ENCODE data around the gene FAM193B.

FAM193B gene

DNA sequence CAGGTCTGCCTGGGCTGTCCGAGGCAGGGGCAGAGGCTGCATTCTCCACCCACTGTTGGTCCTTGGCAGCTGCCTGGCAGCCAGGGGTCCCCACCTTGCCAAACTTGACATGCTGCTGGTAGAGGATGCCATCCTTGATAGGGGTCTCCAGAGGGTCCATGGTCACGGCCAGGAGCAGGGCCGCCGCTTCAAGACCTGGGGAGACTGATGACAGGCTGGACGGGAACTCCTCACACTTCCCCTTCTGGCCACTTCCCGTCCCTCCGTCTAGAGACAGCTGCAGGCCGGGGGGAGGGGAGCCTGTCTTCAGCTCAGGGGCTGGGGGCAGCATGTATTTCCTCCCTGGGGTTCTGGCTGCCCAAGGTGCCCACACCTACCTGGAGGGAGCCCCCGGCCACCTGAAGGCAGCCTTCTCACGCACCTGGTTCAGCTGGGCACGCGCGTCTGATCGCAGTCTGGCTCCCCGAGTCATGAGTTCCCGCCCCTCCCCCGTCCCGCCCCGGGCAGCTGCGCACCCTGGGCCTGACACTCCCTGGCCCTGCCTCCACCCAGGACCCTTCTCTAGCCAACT lies 44.9 kb downstream of the FAM193B start, which contains the start of gene DOK3:
Gene DOK3 (minus strand): TSS at position 446 of the 571 bp plus-strand sequence. CDS start 286 bp downstream, at position 160.
- no peaks in the 10 kb centered on the region for H3K27me3 ChIP-seq (ENCODE audit: control insufficient read depth, insufficient read depth, low read length)
- peak within 1 kb of the TSS; percentile 25 for H3K9ac ChIP-seq (ENCODE audit: low read length)

DNA sequence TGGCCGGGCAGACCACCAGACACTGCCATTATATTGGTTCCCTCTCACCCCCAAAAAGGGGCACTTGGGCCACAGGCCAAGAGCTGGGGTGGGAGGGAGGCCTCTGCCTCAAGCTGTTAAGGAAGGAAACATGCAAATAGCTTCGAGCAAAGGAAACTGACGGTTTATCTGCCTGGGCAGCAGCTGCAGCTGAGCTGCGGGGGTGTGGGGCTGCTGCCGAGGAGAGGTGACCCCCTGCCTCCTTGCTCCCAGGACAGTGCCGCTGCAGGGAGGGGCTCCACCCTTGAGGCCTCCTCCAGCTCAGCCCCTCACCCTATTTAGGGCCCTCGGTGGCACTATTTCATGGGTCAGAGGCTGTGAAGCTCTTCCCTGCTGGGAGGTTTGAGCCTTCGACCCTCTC lies 45.5 kb downstream of the FAM193B start:
- peaks cover 4% of the 10 kb centered on the region for H3K4me1 ChIP-seq (ENCODE audit: control insufficient read depth, insufficient read depth, low read length)
- H3K4me3 ChIP-seq (ENCODE audit: low read length): no peak overlapping the region
- H3K9ac ChIP-seq (ENCODE audit: low read length): peak overlapping the region; percentile 25
- H3K27me3 ChIP-seq (ENCODE audit: control insufficient read depth, insufficient read depth, low read length): no peaks in the 10 kb centered on the region
- H3K36me3 ChIP-seq (ENCODE audit: control insufficient read depth, insufficient read depth, low read length): no peaks in the 10 kb centered on the region
- H3K9me3 ChIP-seq (ENCODE audit: control insufficient read depth, low read length): no peaks in the 10 kb centered on the region

More for the DNA sequence above, 44.9 kb downstream of the FAM193B start, which contains the start of gene DOK3:
- H3K4me1 ChIP-seq (ENCODE audit: control insufficient read depth, insufficient read depth, low read length): peaks cover 4% of the 10 kb centered on the region
- H3K9me3 ChIP-seq (ENCODE audit: control insufficient read depth, low read length): no peaks in the 10 kb centered on the region
- H3K36me3 ChIP-seq (ENCODE audit: control insufficient read depth, insufficient read depth, low read length): no peaks in the 10 kb centered on the region
- H3K4me3 ChIP-seq (ENCODE audit: low read length): no peak within 1 kb of the TSS

DNA sequence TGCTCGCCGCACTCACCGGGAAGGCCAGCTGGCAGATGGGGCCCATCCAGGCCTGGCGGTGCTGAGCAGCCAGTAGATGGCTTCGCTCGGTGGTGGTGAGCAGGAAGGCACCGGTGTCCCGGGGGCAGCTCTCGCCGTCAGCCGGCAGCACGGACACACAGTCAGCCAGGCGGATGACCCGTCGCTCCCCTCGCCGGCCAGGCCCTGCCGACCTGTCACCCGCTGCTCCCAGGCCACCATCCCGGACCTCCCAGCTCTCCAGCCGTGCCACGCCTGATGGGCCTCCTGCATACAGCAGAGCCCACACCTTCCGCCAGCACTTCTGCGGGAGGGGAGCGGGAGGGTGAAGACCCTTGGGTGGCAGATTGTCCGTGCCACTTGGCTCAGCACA lies 46.1 kb downstream of the FAM193B start:
- no peak overlapping the region for H3K9ac ChIP-seq (ENCODE audit: low read length)

DNA sequence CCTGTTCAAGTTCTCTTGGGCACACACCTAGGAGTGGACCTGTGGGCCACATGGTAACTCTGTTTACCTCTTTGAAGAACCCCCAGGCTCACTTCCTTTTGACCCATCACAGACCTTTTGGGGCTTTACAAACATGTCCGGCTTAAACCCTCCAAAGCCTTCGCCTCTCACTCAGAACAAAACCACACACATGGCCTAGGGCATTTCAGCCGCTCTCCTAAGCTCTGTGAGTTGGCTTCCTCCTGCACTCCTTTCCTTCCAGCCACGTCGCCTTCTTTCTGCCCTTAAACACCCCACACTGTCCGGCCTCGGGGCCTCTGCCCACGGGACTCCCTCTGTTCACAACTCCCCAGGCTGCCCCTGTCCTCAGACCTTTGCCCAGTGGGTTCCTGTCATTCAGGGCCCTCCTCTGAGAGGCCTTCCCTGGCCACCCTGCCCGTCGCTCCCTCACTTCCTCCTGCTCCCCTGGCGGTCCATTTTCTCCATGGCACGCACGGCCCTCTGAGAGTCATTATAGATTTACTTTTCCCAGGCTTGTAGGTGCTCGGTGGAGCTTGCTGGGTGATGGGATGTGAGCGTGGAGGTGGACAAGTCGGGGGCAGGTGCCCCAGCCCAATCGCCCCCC lies 46.7 kb downstream of the FAM193B start:
- no peak overlapping the region for H3K4me3 ChIP-seq (ENCODE audit: low read length)
- no peaks in the 10 kb centered on the region for H3K36me3 ChIP-seq (ENCODE audit: control insufficient read depth, insufficient read depth, low read length)
- H3K4me1 ChIP-seq (ENCODE audit: control insufficient read depth, insufficient read depth, low read length): peaks cover 4% of the 10 kb centered on the region
- no peaks in the 10 kb centered on the region for H3K9me3 ChIP-seq (ENCODE audit: control insufficient read depth, low read length)
- H3K27me3 ChIP-seq (ENCODE audit: control insufficient read depth, insufficient read depth, low read length): no peaks in the 10 kb centered on the region
- H3K9ac ChIP-seq (ENCODE audit: low read length): no peak overlapping the region

More for the DNA sequence above, 46.1 kb downstream of the FAM193B start:
- no peak overlapping the region for H3K4me3 ChIP-seq (ENCODE audit: low read length)
- H3K36me3 ChIP-seq (ENCODE audit: control insufficient read depth, insufficient read depth, low read length): no peaks in the 10 kb centered on the region
- no peaks in the 10 kb centered on the region for H3K9me3 ChIP-seq (ENCODE audit: control insufficient read depth, low read length)
- no peaks in the 10 kb centered on the region for H3K27me3 ChIP-seq (ENCODE audit: control insufficient read depth, insufficient read depth, low read length)
- H3K4me1 ChIP-seq (ENCODE audit: control insufficient read depth, insufficient read depth, low read length): peaks cover 4% of the 10 kb centered on the region

DNA sequence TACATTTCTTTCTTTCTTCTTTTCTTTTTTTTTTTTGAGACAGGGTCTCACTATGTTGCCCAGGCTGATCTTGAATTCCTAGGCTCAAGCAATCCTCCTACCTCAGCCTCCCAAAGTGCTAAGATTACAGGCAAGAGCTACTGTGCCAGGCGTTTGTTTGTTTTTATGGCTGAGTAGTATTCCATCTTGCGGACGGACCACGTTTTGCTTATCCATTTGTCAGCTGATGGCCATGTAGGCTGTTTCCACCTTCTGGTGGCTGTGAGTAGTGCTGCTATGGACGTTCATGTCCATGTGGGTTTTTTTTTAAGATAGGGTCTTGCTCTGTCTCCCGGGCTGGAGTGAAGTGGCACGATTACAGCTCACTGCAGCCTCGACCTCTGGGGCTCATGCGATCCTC lies 47.2 kb downstream of the FAM193B start:
- no peaks in the 10 kb centered on the region for H3K9me3 ChIP-seq (ENCODE audit: control insufficient read depth, low read length)
- H3K27me3 ChIP-seq (ENCODE audit: control insufficient read depth, insufficient read depth, low read length): no peaks in the 10 kb centered on the region
- no peaks in the 10 kb centered on the region for H3K36me3 ChIP-seq (ENCODE audit: control insufficient read depth, insufficient read depth, low read length)
- no peak overlapping the region for H3K4me3 ChIP-seq (ENCODE audit: low read length)
- peaks cover 4% of the 10 kb centered on the region for H3K4me1 ChIP-seq (ENCODE audit: control insufficient read depth, insufficient read depth, low read length)
- H3K9ac ChIP-seq (ENCODE audit: low read length): no peak overlapping the region

DNA sequence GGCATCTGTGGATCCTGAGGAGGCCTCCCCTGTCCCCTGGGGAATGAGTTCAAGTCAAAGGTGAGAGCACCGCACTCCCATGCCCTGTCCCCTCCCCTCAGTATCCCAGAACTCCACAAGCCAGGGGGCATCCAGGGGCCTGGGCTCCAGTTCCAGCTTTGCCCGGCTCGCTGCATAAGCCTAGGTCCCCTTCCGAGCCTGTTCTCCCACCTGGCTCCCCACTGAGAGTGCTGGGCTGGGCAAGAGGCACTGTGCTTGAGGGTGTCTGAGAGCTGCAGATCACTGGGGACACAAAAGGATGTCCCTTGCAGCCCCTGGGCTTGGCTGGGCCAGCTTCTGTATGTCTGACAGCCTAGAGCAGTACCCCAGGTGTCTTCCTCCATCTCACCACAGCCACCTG lies 49.3 kb downstream of the FAM193B start:
- H3K4me1 ChIP-seq (ENCODE audit: control insufficient read depth, insufficient read depth, low read length): peaks cover 9% of the 10 kb centered on the region
- no peak overlapping the region for H3K4me3 ChIP-seq (ENCODE audit: low read length)
- H3K36me3 ChIP-seq (ENCODE audit: control insufficient read depth, insufficient read depth, low read length): no peaks in the 10 kb centered on the region
- H3K9me3 ChIP-seq (ENCODE audit: control insufficient read depth, low read length): no peaks in the 10 kb centered on the region
- no peak overlapping the region for H3K9ac ChIP-seq (ENCODE audit: low read length)
- H3K27me3 ChIP-seq (ENCODE audit: control insufficient read depth, insufficient read depth, low read length): no peaks in the 10 kb centered on the region

GRCh38 chr5:177504086-177505056 lies 50.0 kb downstream of the FAM193B start:
- H3K4me3 ChIP-seq (ENCODE audit: low read length): no peak overlapping the region
- H3K9ac ChIP-seq (ENCODE audit: low read length): no peak overlapping the region
- H3K4me1 ChIP-seq (ENCODE audit: control insufficient read depth, insufficient read depth, low read length): peaks cover 7% of the 10 kb centered on the region
- H3K36me3 ChIP-seq (ENCODE audit: control insufficient read depth, insufficient read depth, low read length): no peaks in the 10 kb centered on the region
- no peaks in the 10 kb centered on the region for H3K27me3 ChIP-seq (ENCODE audit: control insufficient read depth, insufficient read depth, low read length)
- H3K9me3 ChIP-seq (ENCODE audit: control insufficient read depth, low read length): no peaks in the 10 kb centered on the region

DNA sequence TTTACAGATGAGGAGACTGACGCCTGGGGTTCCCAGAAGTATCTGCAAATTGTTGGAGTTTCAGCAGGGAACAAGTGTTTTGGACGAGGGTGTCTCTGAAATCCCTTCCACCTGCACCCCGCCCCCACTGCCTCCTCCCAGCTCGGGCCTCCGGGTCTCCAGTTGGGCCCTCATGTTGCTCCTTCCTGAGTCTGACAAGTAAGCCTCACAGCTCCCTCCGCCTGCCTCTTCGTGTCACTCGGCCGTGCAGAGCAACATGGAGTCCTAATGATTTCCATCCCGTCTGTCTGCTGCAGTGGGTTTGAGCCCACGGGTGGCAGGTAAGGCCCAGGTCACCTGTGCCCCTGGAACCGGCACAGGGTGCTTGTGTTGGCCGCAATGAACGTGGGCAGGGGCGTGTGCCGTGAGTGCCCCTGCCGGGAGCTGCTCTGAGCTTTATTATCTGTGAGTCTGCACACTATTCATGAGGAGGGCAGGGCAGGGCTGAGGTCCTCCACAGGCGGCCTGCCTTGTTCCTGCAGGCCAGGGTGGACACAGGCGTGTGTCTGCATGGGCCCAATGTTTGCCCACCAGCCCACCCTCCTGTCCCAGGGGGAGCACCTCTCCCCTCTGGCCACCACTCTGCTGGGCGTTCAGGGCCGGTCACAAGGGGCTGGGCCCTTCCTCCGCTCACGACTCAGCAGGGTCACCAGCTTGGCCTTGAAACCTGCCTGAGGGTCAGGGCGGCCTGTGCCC lies 50.8 kb downstream of the FAM193B start:
- no peaks in the 10 kb centered on the region for H3K36me3 ChIP-seq (ENCODE audit: control insufficient read depth, insufficient read depth, low read length)
- H3K9me3 ChIP-seq (ENCODE audit: control insufficient read depth, low read length): no peaks in the 10 kb centered on the region
- H3K4me3 ChIP-seq (ENCODE audit: low read length): no peak overlapping the region
- H3K4me1 ChIP-seq (ENCODE audit: control insufficient read depth, insufficient read depth, low read length): peaks cover 7% of the 10 kb centered on the region
- H3K27me3 ChIP-seq (ENCODE audit: control insufficient read depth, insufficient read depth, low read length): peaks cover 2% of the 10 kb centered on the region
- H3K9ac ChIP-seq (ENCODE audit: low read length): no peak overlapping the region

GRCh38 chr5:177502886-177503285 lies 51.5 kb downstream of the FAM193B start:
- H3K27me3 ChIP-seq (ENCODE audit: control insufficient read depth, insufficient read depth, low read length): peaks cover 8% of the 10 kb centered on the region
- peaks cover 14% of the 10 kb centered on the region for H3K4me1 ChIP-seq (ENCODE audit: control insufficient read depth, insufficient read depth, low read length)
- no peaks in the 10 kb centered on the region for H3K9me3 ChIP-seq (ENCODE audit: control insufficient read depth, low read length)
- no peak overlapping the region for H3K9ac ChIP-seq (ENCODE audit: low read length)
- H3K36me3 ChIP-seq (ENCODE audit: control insufficient read depth, insufficient read depth, low read length): no peaks in the 10 kb centered on the region
- H3K4me3 ChIP-seq (ENCODE audit: low read length): no peak overlapping the region

DNA sequence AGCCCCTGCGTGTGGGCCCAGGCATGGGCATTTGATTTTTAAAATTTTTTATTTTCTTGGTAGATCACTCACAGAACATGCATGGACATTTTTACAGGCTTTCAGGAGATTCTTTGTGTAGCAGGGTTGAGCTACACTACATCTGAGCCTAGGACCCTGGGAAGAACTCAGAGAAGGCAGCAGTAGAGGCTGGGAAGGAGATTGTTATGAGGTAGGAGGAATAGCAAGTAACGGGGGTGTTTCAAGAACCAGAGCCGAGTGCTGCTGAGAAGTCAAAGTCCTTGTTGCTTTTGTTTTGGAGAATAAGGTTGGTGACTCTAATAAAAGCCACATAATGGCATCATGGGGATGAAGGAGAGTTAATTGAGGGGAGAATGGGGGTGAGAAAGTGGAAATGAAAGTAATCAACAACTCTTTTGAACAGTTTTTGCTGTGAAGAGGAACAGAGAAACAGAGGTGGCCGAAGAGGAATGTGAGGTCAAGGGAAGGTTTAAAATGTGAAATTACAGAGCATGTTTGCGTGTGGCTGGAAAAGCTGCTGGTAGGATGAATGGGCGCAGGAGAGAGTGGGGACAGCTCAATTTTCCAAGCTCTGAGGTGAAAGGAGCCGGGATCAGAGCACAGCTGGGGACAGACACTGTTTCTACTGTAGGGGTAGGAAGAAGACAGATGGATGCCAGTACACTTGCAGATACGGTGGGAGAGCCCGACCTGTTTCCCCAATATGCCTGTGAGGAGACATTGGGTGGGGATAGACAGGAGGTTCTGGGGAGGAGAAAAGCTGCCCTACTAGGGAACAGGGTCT lies 52.3 kb downstream of the FAM193B start:
- Histone ChIP-seq H3K9ac (ENCODE audit: low read length) (no peak overlapping the region), H3K4me1 (ENCODE audit: control insufficient read depth, insufficient read depth, low read length) (peaks cover 16% of the 10 kb centered on the region), H3K27me3 (ENCODE audit: control insufficient read depth, insufficient read depth, low read length) (peaks cover 11% of the 10 kb centered on the region), H3K9me3 (ENCODE audit: control insufficient read depth, low read length) (no peaks in the 10 kb centered on the region), H3K4me3 (ENCODE audit: low read length) (no peak overlapping the region), H3K36me3 (ENCODE audit: control insufficient read depth, insufficient read depth, low read length) (no peaks in the 10 kb centered on the region)
